Mesendoderm (in vitro differentiated cells): ENCODE measurements around the gene FAM13A.

Experiments
- DNase-seq: peaks from one replicate; pipeline ENCODE4 v3.0.0; 2013
- H2AK5ac ChIP-seq: 2 replicates; pipeline ENCODE4 v1.6.1; 2013; ENCODE audit warnings: low read length, inconsistent platforms
- H2BK120ac ChIP-seq: 2 replicates; pipeline ENCODE4 v1.6.1; 2013; ENCODE audit warnings: low read depth, mild to moderate bottlenecking, low read length, moderate library complexity, mixed read lengths
- H2BK15ac ChIP-seq: replicated peaks from 2 replicates; pipeline ENCODE4 v1.6.1; 2013; ENCODE audit warnings: low read depth, mild to moderate bottlenecking, moderate library complexity
- H2BK5ac ChIP-seq: 2 replicates; pipeline ENCODE4 v1.6.1; 2013; ENCODE audit warnings: low read length, inconsistent platforms
- H3K18ac ChIP-seq: 2 replicates; pipeline ENCODE4 v1.6.1; 2013; ENCODE audit warnings: mild to moderate bottlenecking, low read length, mixed read lengths
- H3K23ac ChIP-seq: one replicate; pipeline ENCODE4 v1.6.1; 2013; ENCODE audit warnings: low read length
- H3K27ac ChIP-seq: 2 replicates; pipeline ENCODE4 v1.5.1; 2013; ENCODE audit warnings: low read depth, mild to moderate bottlenecking, inconsistent platforms, low read length, moderate library complexity
- H3K27me3 ChIP-seq: 2 replicates; pipeline ENCODE4 v1.6.1; 2013; ENCODE audit warnings: low read length, control low read depth, mild to moderate bottlenecking, inconsistent platforms; ENCODE audit not compliant: insufficient read depth, poor library complexity
- H3K36me3 ChIP-seq: 2 replicates; pipeline ENCODE4 v1.6.1; 2013; ENCODE audit warnings: low read length, inconsistent platforms; ENCODE audit not compliant: control insufficient read depth, insufficient read depth
- H3K4ac ChIP-seq: one replicate; pipeline ENCODE4 v1.6.1; 2013; ENCODE audit warnings: low read depth, mild to moderate bottlenecking, low read length, moderate library complexity
- H3K4me1 ChIP-seq: 2 replicates; pipeline ENCODE4 v1.6.1; 2013; ENCODE audit warnings: low read depth, low read length, inconsistent platforms; ENCODE audit not compliant: control insufficient read depth
- H3K4me2 ChIP-seq: 2 replicates; pipeline ENCODE4 v1.6.1; 2013; ENCODE audit warnings: low read length
- H3K4me3 ChIP-seq: 2 replicates; pipeline ENCODE4 v1.5.1; 2013; ENCODE audit warnings: mild to moderate bottlenecking, low read length
- H3K56ac ChIP-seq: one replicate; pipeline ENCODE4 v1.6.1; 2013; ENCODE audit warnings: low read length
- H3K79me1 ChIP-seq: 2 replicates; pipeline ENCODE4 v1.6.1; 2013; ENCODE audit warnings: low read length, inconsistent platforms
- H3K79me2 ChIP-seq: 2 replicates; pipeline ENCODE4 v1.6.1; 2013; ENCODE audit warnings: mild to moderate bottlenecking, low read length; ENCODE audit not compliant: control insufficient read depth, insufficient read depth
- H3K9ac ChIP-seq: 2 replicates; pipeline ENCODE4 v1.6.1; 2013; ENCODE audit warnings: low read length, inconsistent platforms
- H4K5ac ChIP-seq: one replicate; pipeline ENCODE4 v1.6.1; 2013; ENCODE audit warnings: low read length
- H4K8ac ChIP-seq: one replicate; pipeline ENCODE4 v1.6.1; 2013; ENCODE audit warnings: low read depth, mild to moderate bottlenecking, control low read depth, low read length, moderate library complexity
- WGBS: extraction: QIAGEN DNeasy Blood & Tissue Kit; methylation state at CpG from one replicate; pipeline ENCODE4 v1.1.7; 2013; ENCODE audit warnings: low lambda C conversion rate, missing lambda C conversion rate; ENCODE audit not compliant: insufficient coverage; ENCODE audit errors: extremely low coverage; 5-methylcytosine and 5-hydroxymethylcytosine counted together

Gene FAM13A

DNA sequence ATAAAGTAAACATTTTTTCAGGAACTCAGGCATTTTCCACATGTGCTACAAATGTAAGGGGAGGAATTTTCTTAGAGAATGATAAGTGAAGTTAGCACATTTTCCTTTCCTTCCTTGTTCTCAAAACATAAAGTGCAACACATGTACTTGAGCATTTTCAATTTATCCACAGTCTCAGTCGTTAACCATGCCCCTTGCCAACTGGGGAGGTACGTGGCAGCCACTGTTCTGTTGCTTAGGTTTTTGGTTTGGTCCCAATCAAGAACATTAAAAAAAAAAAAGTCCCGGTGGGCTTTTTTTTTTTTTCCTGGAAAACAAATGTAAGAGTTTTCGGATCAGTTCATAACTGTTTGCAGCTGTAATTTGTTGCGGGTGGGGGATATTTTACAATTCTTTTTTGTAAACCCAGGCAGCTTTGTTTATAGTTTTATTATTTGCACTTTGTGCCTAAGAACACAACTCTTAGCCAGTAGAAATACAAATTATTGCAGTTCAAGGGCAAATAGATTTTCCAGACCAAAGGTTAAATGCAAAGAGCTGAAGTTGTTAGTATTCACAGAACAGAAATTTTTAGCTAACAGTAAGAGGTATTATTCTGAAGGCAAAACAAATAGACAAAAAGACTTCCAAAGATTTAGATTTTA, 247.3 kb downstream of the FAM13A start:
- no peak overlapping the region for H4K8ac ChIP-seq
- H2AK5ac ChIP-seq: no peak overlapping the region
- no CpG with 5 or more reads among the region's 5 CpGs for whole genome bisulfite sequencing
- no peak overlapping the region for H3K9ac ChIP-seq
- H3K56ac ChIP-seq: no peak overlapping the region
- DNase-seq: no peak
- no peaks in the 10 kb centered on the region for H3K36me3 ChIP-seq
- H3K79me2 ChIP-seq: no peaks in the 10 kb centered on the region
- H3K27me3 ChIP-seq: no peaks in the 10 kb centered on the region
- H3K23ac ChIP-seq: no peak overlapping the region
- no peak overlapping the region for H2BK15ac ChIP-seq
- no peaks in the 10 kb centered on the region for H3K4me1 ChIP-seq
- no peaks in the 10 kb centered on the region for H3K79me1 ChIP-seq
- no peak overlapping the region for H2BK5ac ChIP-seq
- no peak overlapping the region for H3K4ac ChIP-seq
- no peak overlapping the region for H3K4me3 ChIP-seq
- H3K4me2 ChIP-seq: no peak overlapping the region
- H2BK120ac ChIP-seq: no peak overlapping the region
- no peak overlapping the region for H3K18ac ChIP-seq
- H4K5ac ChIP-seq: no peak overlapping the region
- no peak overlapping the region for H3K27ac ChIP-seq

DNA sequence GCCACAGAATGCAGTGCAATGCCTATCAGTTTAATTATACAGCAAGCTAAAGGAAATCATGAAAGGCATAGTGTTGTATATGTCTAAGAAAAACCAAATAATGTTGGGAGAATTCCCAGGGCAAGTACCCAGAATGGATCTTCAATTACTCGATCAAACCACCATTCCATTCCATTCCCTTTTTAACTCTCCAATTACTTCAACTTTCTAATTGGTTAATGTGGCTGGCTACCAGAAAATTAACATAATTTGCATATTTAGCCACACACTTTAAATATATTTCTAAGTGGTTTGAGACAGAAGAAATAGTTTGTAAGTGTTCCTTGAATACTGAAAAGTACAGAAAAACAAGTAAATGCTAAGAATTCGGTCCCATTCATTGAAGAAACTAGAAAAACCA, 247.9 kb downstream of the FAM13A start:
- H2BK15ac ChIP-seq: no peak overlapping the region
- H4K5ac ChIP-seq: no peak overlapping the region
- no peak for DNase-seq
- no peaks in the 10 kb centered on the region for H3K27me3 ChIP-seq
- H2AK5ac ChIP-seq: no peak overlapping the region
- no peak overlapping the region for H3K23ac ChIP-seq
- WGBS: no CpG with 5 or more reads among the region's 2 CpGs
- no peak overlapping the region for H2BK5ac ChIP-seq
- H2BK120ac ChIP-seq: no peak overlapping the region
- H3K56ac ChIP-seq: no peak overlapping the region
- no peaks in the 10 kb centered on the region for H3K79me2 ChIP-seq
- no peaks in the 10 kb centered on the region for H3K36me3 ChIP-seq
- no peak overlapping the region for H3K4me2 ChIP-seq
- H3K18ac ChIP-seq: no peak overlapping the region
- H3K9ac ChIP-seq: no peak overlapping the region
- no peak overlapping the region for H3K4me3 ChIP-seq
- H3K27ac ChIP-seq: no peak overlapping the region
- no peak overlapping the region for H3K4ac ChIP-seq
- H3K79me1 ChIP-seq: no peaks in the 10 kb centered on the region
- no peak overlapping the region for H4K8ac ChIP-seq
- no peaks in the 10 kb centered on the region for H3K4me1 ChIP-seq

DNA sequence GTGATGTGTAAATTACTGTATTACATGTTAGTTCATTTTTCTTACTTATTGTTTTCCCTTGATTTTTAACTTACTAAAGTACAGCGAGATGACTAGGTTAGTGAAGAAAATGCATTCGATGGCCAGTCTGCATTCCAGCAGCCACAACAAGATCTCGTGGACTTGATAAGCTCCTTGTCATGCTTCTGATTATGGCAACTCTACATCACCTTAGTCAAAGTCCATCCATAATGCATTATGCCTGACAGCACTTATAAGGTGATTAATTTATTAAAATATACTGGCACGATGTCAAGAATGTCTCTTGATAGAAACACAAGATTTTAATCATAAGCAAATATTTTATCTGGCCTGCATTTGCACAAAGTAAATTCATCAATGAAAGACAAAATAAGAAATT, 249.5 kb downstream of the FAM13A start:
- no peak overlapping the region for H3K27ac ChIP-seq
- no CpG with 5 or more reads among the region's 4 CpGs for whole genome bisulfite sequencing
- H2BK5ac ChIP-seq: no peak overlapping the region

DNA sequence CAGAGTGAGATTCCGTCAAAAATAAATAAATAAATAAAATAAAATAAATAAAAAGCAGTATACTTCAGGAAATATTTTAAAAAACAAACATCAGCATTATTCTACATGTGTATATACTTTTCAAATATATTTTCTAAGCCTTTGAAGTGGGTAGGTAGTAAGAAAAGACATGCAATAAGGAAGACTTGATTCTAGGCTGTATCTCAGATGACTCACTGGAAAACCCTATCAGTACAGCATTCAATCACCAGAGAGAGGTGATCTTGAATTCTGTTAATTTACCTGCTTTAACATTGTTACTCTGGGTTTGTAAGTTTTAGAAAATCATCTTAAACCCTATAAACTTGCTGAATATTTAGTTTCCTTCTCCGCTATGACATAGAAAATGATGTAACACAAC, 252.8 kb downstream of the FAM13A start:
- no peak overlapping the region for H2AK5ac ChIP-seq
- H2BK120ac ChIP-seq: no peak overlapping the region
- no peak overlapping the region for H3K4me2 ChIP-seq
- H3K4ac ChIP-seq: no peak overlapping the region
- H3K9ac ChIP-seq: no peak overlapping the region
- no peaks in the 10 kb centered on the region for H3K79me2 ChIP-seq
- WGBS: no CpG with 5 or more reads among the region's 2 CpGs
- H3K36me3 ChIP-seq: no peaks in the 10 kb centered on the region
- H2BK5ac ChIP-seq: no peak overlapping the region
- no peaks in the 10 kb centered on the region for H3K27me3 ChIP-seq
- H3K79me1 ChIP-seq: no peaks in the 10 kb centered on the region
- no peaks in the 10 kb centered on the region for H3K4me1 ChIP-seq
- H3K23ac ChIP-seq: no peak overlapping the region
- no peak overlapping the region for H4K5ac ChIP-seq
- no peak overlapping the region for H3K4me3 ChIP-seq
- H3K56ac ChIP-seq: no peak overlapping the region
- H4K8ac ChIP-seq: no peak overlapping the region
- DNase-seq: no peak
- no peak overlapping the region for H2BK15ac ChIP-seq
- no peak overlapping the region for H3K27ac ChIP-seq
- H3K18ac ChIP-seq: no peak overlapping the region

More for the DNA sequence above, 249.5 kb downstream of the FAM13A start:
- Histone ChIP-seq H2BK15ac (no peak overlapping the region), H2BK120ac (no peak overlapping the region), H2AK5ac (no peak overlapping the region), H3K79me1 (no peaks in the 10 kb centered on the region), H3K79me2 (no peaks in the 10 kb centered on the region), H3K56ac (no peak overlapping the region), H3K4me3 (no peak overlapping the region), H4K5ac (no peak overlapping the region), H3K23ac (no peak overlapping the region), H3K4me2 (no peak overlapping the region), H3K4ac (no peak overlapping the region), H3K4me1 (no peaks in the 10 kb centered on the region), H3K18ac (no peak overlapping the region), H3K36me3 (no peaks in the 10 kb centered on the region), H3K27me3 (no peaks in the 10 kb centered on the region), H4K8ac (no peak overlapping the region), H3K9ac (no peak overlapping the region)
- no peak for DNase-seq

DNA sequence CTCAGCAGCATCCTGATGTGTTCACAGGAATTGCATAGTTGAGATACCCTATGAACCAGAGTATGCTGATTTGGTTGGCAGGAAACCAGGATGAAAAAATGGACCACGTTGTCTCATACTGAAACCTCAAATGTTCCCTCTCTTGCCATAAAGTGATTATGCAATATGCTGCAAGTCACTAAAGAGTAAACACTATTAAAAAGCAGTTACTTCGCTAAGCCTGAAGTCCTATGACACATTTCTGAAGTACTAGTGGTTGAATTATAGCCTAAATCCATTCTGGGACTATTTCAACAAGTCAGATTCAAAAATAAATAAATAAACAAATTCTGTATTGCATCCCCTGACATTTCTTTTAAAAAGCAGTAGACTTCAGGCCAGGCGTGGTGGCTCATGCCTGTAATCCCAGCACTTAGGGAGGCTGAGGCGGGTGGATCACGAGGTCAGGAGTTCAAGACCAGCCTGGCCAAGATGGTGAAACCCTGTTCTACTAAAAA, 253.3 kb downstream of the FAM13A start:
- H2AK5ac ChIP-seq: no peak overlapping the region
- no peaks in the 10 kb centered on the region for H3K79me2 ChIP-seq
- H2BK120ac ChIP-seq: no peak overlapping the region
- H3K56ac ChIP-seq: no peak overlapping the region
- H3K4me2 ChIP-seq: no peak overlapping the region
- no peak overlapping the region for H2BK15ac ChIP-seq
- no peak overlapping the region for H3K27ac ChIP-seq
- no peaks in the 10 kb centered on the region for H3K27me3 ChIP-seq
- no CpG with 5 or more reads among the region's 5 CpGs for WGBS
- H2BK5ac ChIP-seq: no peak overlapping the region
- no peaks in the 10 kb centered on the region for H3K79me1 ChIP-seq
- H3K36me3 ChIP-seq: no peaks in the 10 kb centered on the region
- DNase-seq: no peak
- no peak overlapping the region for H3K9ac ChIP-seq
- H3K18ac ChIP-seq: no peak overlapping the region
- no peak overlapping the region for H3K4me3 ChIP-seq
- no peak overlapping the region for H3K23ac ChIP-seq
- no peak overlapping the region for H3K4ac ChIP-seq
- H4K5ac ChIP-seq: no peak overlapping the region
- H3K4me1 ChIP-seq: no peaks in the 10 kb centered on the region
- H4K8ac ChIP-seq: no peak overlapping the region
